GM19035 (cell line): ENCODE measurements around the gene TBC1D7.

Experiments used
- ATAC-seq: cut with Tn5 transposase; IDR thresholded peaks from one replicate; pipeline ENCODE4 v1.9.1; 2021; ENCODE audit not compliant: unreplicated experiment

TBC1D7 gene

DNA sequence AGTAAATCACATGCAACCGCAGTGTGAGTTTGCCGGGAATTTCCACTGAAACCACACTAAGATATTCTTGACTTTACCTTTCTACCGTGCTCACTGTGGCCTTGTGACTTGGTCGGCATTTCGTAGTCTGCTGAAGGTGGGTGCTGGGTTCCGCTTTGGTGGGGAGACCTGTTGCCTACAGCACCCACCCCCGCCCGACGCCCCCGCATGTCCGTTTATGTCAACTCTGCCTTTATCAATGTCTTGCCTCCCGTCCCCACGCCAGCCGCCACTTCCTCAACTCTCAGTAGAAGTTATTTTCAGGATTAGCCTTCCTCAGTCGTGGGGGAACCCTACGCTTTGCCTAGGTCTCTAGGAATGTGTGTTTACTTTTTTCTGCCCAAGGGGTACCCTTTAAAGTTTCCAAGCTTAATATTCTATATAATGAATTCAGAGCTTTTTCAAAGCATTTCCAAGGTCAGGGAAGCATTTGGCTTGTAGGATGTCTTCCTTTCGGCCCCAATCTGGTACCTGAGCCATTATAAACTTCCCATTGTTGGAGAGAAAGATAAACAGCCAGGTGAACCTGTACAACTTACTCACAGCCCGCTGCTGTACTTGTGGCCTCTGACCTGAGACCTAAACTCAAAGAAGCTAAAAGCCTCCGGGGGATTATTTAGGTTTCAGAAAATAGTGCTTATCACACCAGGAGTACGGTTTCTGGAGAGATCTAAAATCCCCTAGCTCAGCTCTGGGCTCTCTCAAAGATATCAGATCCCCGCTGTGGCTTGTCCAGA, 54.2 kb downstream of the TBC1D7 start:
- peak; percentile 56 for ATAC-seq

DNA sequence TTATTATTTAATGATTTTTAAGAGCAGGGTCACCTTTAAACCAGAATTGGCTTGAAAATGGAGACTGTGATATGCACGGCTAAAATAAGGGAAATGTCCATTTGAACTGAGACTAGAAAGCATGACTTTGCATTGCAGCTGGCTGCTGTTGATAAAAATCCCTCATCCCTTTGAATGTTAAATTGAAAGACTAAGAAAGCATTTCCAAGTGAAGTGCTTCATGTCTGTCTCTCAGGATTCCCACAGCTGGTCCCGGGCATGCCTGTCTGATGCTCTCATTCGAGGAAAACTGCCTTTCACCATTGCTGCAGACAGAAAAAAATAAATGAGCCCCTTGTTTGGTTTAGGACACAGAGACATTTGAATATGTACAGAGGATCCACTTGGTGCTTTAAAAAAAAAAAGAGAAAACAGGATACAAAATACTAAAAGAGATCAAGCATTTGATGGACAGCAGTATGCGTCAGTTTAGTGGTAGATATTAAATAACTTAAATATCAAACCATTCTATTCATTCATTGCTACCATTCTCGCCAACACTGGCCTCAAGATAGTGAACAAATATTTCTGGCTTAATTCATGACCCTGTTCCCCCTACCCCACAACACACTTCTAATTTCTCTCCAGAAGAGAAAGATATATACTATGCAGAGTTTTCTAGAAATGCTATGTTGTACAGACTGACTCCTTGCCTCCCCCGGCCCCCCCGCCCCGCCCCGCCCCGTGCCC, 55.0 kb downstream of the TBC1D7 start:
- ATAC-seq = no peak

DNA sequence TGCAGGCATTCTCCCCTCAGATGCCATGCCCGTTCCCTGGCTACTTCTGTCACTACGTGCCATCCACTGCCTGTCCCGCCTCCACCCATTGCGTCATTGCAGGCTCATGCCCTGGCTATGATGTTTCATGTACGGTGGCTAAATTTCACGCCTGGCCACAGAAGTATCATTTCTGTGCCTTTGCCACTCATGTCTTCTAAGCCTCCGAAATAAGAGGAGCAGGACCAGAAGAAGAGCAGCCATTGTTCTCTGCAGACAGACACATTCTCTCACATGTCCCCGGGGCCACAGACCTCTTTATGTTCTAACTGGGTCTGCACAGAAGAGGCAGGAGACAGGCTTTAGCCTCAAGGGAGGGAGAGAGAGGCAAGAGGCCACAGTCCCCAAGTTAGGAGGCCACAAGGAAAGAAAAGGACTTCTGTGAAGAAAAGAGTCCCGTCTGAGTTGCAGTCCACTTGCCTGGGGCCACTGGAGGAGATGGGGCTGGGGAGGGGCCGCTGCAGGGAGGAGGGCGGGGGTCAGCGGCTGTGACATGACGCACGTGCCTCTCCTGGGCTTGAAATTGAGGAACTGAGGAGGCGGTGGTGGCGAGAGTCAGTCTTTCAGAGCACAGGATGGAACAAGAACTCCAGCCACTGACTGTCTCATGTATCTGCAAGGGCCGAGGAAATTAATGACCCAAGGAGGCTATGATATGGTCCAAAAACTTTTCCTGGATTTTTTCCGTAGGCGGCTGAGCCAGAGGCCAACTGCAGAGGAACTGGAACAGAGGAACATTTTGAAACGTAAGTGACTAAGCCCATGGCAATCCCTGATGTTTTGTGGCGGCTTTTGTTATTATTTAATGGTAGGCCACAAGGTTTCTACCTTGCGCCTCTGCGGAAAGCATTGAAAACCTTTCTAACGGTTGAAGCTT, 55.9 kb downstream of the TBC1D7 start:
- peak; percentile 53 for ATAC-seq

DNA sequence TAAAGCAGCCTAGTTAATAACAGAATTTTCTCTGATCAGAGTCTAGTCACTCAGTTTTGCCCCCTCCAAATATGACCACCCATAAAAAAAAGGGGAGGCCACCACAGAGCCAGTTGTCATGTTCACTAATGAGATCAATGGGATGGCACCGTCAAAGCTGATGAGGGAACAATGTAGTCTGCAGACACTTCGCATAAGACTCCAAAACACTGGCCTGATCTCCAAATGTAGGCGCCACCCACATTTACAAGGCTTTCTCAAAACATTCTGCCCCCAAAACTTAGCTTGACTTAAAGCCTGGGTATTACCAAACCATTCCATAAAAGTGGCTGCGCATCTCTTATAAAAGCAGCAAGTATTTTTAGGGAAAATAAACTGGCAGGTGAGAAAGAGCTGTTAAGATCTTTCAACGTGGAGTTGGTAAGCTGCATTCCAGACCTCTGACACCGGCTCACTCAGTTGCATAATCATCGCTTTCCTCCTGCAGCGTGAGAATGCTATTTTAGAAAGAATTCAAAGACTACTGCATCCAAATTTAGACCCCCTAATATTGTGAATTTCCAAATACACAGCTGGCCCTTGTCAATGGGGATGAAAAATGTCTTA, 59.3 kb downstream of the TBC1D7 start:
- ATAC-seq = no peak

DNA sequence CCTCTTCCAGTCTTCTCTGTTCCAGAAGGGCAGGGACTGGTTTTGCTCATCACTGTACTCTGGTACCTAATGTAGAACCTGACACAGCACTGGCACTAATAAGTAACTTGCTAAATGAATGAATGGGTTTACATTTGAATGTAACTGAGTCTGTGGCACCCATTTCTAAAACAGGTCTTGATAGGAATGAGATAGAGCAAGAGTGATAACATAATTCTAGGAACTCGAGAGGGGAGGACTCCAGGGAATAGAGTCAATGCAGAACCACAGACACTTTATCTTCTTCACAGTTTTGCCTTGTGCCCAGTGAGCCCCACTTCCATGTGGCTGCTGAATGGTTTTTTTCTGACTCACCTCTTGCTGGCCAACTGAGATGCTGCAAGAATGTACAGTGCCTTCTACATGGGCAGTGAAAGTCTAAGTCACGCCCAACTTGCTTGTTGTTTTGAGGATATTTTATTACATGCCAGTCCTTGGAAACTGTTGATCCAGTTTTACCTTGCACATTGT, 61.1 kb downstream of the TBC1D7 start:
- no peak for ATAC-seq

DNA sequence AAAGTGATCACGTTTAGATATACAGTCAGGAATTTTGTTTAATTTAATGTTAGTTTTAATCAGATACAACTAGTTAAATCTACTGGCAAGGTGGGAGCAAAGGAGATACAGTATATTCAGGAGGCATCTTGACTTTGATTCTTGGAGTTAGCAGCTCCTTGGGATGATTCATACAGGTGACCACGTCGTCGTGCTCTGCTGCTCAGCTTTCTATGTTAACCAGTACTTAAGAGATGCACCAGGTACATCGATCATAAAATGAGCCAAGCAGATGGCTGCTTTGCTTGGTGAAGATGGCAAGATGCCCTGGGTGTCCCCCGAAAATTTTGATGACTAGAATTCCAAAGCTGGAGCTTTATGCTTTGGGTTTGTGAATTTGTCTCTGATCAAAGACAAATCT, 64.7 kb downstream of the TBC1D7 start:
- ATAC-seq = no peak

DNA sequence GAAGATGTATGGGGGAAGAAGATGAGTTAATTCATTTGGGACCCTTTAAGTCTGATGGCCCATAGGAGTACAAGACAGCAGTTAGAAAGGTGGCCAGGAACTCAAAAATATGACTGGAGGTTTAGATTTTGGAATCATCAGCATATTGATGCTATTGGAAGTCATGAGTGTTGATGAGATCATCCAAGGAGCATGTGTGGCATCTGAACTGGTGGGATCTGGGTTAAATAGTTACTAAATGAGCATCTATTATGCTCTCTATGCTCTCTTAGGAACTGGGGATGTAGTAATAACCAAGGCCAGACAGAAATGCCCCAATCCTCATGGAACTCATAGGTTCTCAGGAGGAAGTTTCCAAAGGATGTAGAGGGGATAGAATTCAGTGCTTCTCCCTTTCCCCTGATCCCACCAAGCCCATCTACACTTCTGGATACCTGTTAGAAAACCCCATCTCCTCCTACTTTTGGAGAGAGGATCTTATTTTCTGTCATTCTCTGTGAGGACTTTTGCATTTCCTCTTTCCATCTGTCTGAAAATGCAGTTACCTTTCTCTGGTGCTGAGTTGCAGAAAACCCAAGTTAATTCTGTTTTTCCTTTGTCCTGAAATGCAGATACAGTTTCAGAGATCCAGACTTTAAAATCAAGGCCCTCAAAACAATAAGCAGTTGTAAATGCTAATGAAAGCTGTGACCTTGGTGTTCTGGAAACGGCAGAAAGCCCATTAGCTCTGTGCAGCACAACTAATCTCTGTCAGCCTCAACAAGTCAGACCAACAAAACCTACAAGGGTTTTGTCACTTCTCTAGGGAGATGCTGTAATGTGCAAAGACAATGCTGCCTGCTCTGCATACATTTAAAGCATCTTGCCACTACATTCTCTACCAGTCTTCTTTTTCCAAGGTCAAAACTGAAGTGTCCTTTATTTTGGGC, 65.8 kb downstream of the TBC1D7 start:
- no peak for ATAC-seq

DNA sequence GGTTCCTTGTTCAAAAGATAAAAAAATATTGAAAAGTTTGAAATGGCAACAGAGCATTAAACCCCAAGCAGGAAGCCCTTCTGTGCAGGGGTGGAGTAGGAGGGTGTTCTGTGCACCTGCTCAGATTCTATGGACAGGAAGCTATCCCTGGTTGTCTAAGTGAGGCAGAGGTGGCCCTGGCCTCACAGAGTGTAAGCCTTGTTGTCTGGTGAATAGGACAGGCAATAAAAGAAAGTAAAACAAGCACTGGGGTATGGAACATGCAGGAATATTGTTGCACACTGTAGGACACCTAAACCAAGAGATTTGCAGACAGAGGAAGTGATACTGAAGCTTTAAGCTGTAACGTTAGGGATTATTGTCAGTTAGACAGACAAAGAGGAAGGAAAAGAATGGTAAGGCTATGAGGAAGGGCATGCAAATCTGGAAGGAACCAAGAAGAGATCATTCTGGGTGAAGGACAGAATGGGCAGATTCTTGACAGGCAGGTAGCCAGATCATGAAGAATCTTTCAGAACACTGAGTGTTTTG, 66.8 kb downstream of the TBC1D7 start:
- peak; percentile 58 for ATAC-seq

DNA sequence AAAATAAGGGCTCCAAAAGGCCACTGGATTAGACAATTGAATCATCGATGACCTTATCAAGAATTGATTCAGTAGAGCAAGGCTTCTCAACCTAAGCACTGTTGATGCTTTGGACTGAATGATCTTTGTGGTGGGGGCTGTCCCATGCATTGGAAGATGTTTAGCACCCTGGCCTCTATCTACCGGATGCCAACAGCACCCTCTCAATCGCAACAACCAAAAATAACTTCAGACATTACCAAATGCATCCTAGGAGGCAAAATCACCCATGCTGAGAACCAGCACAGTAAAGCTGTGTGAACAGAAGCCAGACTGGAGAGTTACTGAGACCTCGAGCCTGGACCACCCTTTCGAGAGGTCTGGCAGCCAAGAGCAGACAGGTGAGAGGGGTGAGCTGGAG, 67.5 kb downstream of the TBC1D7 start:
- ATAC-seq = no peak

DNA sequence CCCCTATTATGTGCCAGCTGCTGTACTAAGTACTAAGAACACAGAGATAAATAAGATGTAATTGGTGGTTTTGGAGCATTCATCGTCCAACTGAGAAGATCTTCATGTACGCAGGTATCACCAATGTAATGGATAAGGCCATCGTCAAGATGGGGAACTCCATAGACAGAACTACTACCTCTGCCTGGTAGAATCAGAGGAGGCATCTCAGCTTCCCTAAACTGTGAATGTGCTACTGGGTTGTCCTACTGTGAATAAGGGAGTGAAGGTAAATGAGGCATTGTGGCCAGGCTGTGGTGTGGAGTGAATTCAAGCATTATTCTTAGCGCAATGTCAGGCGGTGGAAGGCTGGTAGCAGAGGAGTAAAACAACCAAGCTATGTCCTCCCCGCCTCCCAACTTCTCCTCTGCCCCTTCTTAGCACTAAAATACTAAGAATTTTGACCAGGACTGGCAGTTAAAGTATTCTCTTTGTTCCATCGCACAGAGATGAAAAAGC, 68.2 kb downstream of the TBC1D7 start:
- no peak for ATAC-seq

DNA sequence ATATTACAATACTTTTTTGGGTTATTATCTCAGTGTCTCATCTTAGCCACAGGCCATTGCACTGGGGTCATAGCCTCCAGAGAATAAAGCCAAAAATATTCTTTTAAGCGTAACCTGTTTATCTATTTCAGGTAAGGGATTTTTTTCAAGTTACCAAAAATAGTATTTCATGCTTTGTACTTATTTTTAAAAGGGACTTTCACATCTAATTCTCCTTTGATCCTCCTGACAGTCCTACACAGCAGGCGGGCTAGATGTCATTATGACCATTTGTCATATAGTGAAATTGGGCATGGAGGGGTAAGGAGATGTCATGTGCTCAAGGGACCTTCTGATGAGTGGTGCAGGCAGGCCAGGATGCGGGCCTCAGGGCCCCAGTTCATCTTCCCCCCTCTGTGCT, 68.9 kb downstream of the TBC1D7 start:
- ATAC-seq = peak; percentile 44

DNA sequence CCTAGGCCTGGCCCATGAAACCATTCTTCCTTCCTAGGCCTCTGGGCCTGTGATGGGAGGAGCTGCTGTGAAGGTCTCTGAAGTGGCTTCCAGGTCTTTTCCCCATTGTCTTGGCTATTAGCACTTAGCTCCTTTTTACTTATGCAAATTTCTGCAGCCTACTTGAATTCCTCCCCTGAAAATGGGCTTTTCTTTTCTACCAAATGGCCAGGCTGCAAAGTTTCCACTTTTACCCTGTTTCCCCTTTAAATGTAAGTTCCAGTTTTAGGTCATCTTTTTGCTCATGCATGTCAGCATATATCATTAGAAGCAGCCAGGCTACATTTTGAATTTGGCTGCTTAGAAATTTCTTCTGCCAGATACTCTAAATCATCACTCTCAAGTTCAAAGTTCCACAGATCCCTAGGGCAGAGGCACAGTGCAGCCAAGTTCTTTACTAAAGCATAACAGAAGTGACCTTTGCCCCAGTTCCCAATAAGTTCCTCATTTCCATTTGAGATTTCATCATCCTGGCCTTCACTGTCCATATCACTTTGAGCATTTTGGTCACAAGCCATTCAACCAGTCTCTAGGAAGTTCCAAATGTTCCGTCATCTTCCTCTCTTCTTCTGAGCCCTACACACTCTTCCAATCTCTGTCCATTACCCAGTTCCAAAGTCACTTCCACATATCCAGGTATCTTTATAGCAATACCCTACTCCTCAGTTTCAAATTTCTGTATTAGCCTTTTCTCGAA, 71.9 kb downstream of the TBC1D7 start:
- no peak for ATAC-seq
